Breast epithelium (tissue), 3 donors: ENCODE measurements around the gene SPHK2.

Experiments used
- POLR2A ChIP-seq: fragments of 450-650 bp; IDR thresholded peaks from one replicate; pipeline ENCODE4 v1.6.1; 2016; ENCODE audit warnings: antibody characterized with exemption, mild to moderate bottlenecking, moderate library complexity
- POLR2AphosphoS5 ChIP-seq, 3 donors: sonication (generic); formaldehyde crosslinking; IDR thresholded peaks; one replicate each; pipeline ENCODE4 v1.6.1; 2017; ENCODE audit warnings: antibody characterized with exemption in 3 of 3
- TF ChIP-seq, protein P1 (sequence below), 3 donors: fragments of 450-650 bp; IDR thresholded peaks; one replicate each; pipeline ENCODE4 v1.5.1; 2016 to 2017; ENCODE audit warnings: antibody characterized with exemption in 3 of 3, mild to moderate bottlenecking in 3 of 3, moderate library complexity in 3 of 3

GRCh38 chr19:48595833-48596232 is 23.5 kb upstream of the SPHK2 start:
- no peak for TF ChIP-seq POLR2AphosphoS5 (IDR thresholded peaks at IDR 0.05)
- TF ChIP-seq, protein P1, sequence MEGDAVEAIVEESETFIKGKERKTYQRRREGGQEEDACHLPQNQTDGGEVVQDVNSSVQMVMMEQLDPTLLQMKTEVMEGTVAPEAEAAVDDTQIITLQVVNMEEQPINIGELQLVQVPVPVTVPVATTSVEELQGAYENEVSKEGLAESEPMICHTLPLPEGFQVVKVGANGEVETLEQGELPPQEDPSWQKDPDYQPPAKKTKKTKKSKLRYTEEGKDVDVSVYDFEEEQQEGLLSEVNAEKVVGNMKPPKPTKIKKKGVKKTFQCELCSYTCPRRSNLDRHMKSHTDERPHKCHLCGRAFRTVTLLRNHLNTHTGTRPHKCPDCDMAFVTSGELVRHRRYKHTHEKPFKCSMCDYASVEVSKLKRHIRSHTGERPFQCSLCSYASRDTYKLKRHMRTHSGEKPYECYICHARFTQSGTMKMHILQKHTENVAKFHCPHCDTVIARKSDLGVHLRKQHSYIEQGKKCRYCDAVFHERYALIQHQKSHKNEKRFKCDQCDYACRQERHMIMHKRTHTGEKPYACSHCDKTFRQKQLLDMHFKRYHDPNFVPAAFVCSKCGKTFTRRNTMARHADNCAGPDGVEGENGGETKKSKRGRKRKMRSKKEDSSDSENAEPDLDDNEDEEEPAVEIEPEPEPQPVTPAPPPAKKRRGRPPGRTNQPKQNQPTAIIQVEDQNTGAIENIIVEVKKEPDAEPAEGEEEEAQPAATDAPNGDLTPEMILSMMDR (IDR thresholded peaks at IDR 0.05) = no peak
- TF ChIP-seq POLR2A = no peak
